ENCODE results near the gene SMC4. TPM values are rescaled to one million over a fixed set of nuclear protein-coding genes. Genes with fewer than 3 reads are reported as not detected.

Gene SMC4
- total and polyA plus RNA-seq, 4 donors, result 29.1 to 56.6 (median 44.2) TPM

DNA sequence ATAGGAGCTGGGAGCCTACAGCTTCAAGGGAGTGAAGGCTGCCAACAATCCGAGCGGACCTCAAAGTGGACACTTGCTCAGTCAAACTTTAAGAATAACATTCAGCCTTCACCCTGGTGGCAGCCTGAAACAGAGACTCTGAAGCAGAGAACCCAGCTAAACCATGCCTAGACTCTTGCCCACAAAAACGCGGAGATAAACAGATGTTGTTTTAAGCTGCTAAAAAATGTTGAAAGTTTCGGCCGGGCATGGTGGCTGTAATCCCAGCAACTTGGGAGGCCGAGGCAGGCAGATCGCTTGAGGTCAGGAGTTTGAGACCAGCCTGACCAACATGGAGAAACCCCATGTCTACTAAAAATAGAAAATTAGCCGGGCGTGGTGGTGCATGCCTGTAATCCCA, 79.9 kb downstream of the SMC4 start:
- 97% methylated on average over 10 of the region's 10 CpGs for WGBS (ENCODE audit: insufficient coverage)

GRCh38 chr3:160480931-160481330, 81.5 kb downstream of the SMC4 start:
- no peaks in the 10 kb centered on the region for H3K4me1 ChIP-seq (ENCODE audit: control insufficient read depth, insufficient read depth, low read length)
- 100% methylated on average over 2 of the region's 5 CpGs for WGBS (ENCODE audit: insufficient coverage)
- DNase-seq (ENCODE audit: low read depth in 4 of 6, low spot score in 6 of 6), result no peak

More for the DNA sequence above, 79.9 kb downstream of the SMC4 start:
- no peaks in the 10 kb centered on the region for H3K9me3 ChIP-seq (ENCODE audit: control insufficient read depth, insufficient read depth, low read length)
- DNase-seq (ENCODE audit: low read depth in 4 of 6, low spot score in 6 of 6), result no peak
- no peaks in the 10 kb centered on the region for H3K27me3 ChIP-seq (ENCODE audit: control insufficient read depth, insufficient read depth, low read length)
- H3K27ac ChIP-seq (ENCODE audit: low read depth, low read length), result no peak overlapping the region
- H3K4me1 ChIP-seq (ENCODE audit: control insufficient read depth, insufficient read depth, low read length), result no peaks in the 10 kb centered on the region
- H3K4me3 ChIP-seq (ENCODE audit: low read depth, low read length), result no peak overlapping the region
- no peaks in the 10 kb centered on the region for H3K36me3 ChIP-seq (ENCODE audit: control insufficient read depth, insufficient read depth, low read length)

GRCh38 chr3:160481856-160482255, 82.4 kb downstream of the SMC4 start:
- H3K27ac ChIP-seq (ENCODE audit: low read depth, low read length), result no peak overlapping the region

More at GRCh38 chr3:160480931-160481330, 81.5 kb downstream of the SMC4 start:
- Histone ChIP-seq H3K4me3 (ENCODE audit: low read depth, low read length) (no peak overlapping the region), H3K27ac (ENCODE audit: low read depth, low read length) (no peak overlapping the region), H3K27me3 (ENCODE audit: control insufficient read depth, insufficient read depth, low read length) (no peaks in the 10 kb centered on the region), H3K9me3 (ENCODE audit: control insufficient read depth, insufficient read depth, low read length) (no peaks in the 10 kb centered on the region), H3K36me3 (ENCODE audit: control insufficient read depth, insufficient read depth, low read length) (no peaks in the 10 kb centered on the region)

GRCh38 chr3:160482796-160483195, 83.3 kb downstream of the SMC4 start:
- no peak overlapping the region for H3K4me3 ChIP-seq (ENCODE audit: low read depth, low read length)
- no peak for DNase-seq (ENCODE audit: low read depth in 4 of 6, low spot score in 6 of 6)
- 67% methylated on average over 1 of the region's 3 CpGs for WGBS (ENCODE audit: insufficient coverage)
- H3K27ac ChIP-seq (ENCODE audit: low read depth, low read length), result no peak overlapping the region
- H3K4me1 ChIP-seq (ENCODE audit: control insufficient read depth, insufficient read depth, low read length), result no peaks in the 10 kb centered on the region
- no peaks in the 10 kb centered on the region for H3K36me3 ChIP-seq (ENCODE audit: control insufficient read depth, insufficient read depth, low read length)
- no peaks in the 10 kb centered on the region for H3K9me3 ChIP-seq (ENCODE audit: control insufficient read depth, insufficient read depth, low read length)
- no peaks in the 10 kb centered on the region for H3K27me3 ChIP-seq (ENCODE audit: control insufficient read depth, insufficient read depth, low read length)

More at GRCh38 chr3:160481856-160482255, 82.4 kb downstream of the SMC4 start:
- H3K9me3 ChIP-seq (ENCODE audit: control insufficient read depth, insufficient read depth, low read length), result no peaks in the 10 kb centered on the region
- H3K36me3 ChIP-seq (ENCODE audit: control insufficient read depth, insufficient read depth, low read length), result no peaks in the 10 kb centered on the region
- 87% methylated on average over 5 of the region's 6 CpGs for WGBS (ENCODE audit: insufficient coverage)
- no peak for DNase-seq (ENCODE audit: low read depth in 4 of 6, low spot score in 6 of 6)
- H3K4me3 ChIP-seq (ENCODE audit: low read depth, low read length), result no peak overlapping the region
- no peaks in the 10 kb centered on the region for H3K4me1 ChIP-seq (ENCODE audit: control insufficient read depth, insufficient read depth, low read length)
- H3K27me3 ChIP-seq (ENCODE audit: control insufficient read depth, insufficient read depth, low read length), result no peaks in the 10 kb centered on the region

Small RNA genes lying within 50 kb of the gene (small RNA-seq; reads per million reads assigned to genes)
- gene MIR15B (ENCODE audit: low replicate concordance) (131 reads per million, percentile 98 among the genes with 10 or more reads in this experiment), gene MIR16-2 (ENCODE audit: low replicate concordance) (24.0 reads per million, percentile 97 among the genes with 10 or more reads in this experiment), gene RNU7-136P (ENCODE audit: low replicate concordance) (not detected)

Other genes with a start within 250 kb of the SMC4 start
- 1 to 10 TPM in 1 of 2 donors, under 1 TPM in 1; 0.55 to 3.9 TPM for gene C3orf80, start 174.2 kb upstream of the SMC4 start, total RNA-seq
- gene C3orf80, start 174.2 kb upstream of the SMC4 start, polyA plus RNA-seq (ENCODE audit: insufficient read length in 2 of 2), result 1 to 10 TPM; 3.6 to 4.2 TPM
- gene IFT80, start 425 bp upstream of the SMC4 start, total RNA-seq, result 10 to 100 TPM; 50.4 to 71.4 TPM
- 10 to 100 TPM; 39.1 to 48.6 TPM for gene IFT80, start 425 bp upstream of the SMC4 start, polyA plus RNA-seq (ENCODE audit: insufficient read length in 2 of 2)
- 10 to 100 TPM in 1 of 2 donors, 1 to 10 TPM in 1; 8.4 to 19.0 TPM for gene TRIM59, start 50.1 kb downstream of the SMC4 start, total RNA-seq
- gene TRIM59, start 50.1 kb downstream of the SMC4 start, polyA plus RNA-seq (ENCODE audit: insufficient read length in 2 of 2), result 1 to 10 TPM; 6.9 to 7.0 TPM
- 10 to 100 TPM; 39.8 to 45.0 TPM for gene KPNA4, start 165.9 kb downstream of the SMC4 start, total RNA-seq
- 10 to 100 TPM; 57.7 to 82.5 TPM for gene KPNA4, start 165.9 kb downstream of the SMC4 start, polyA plus RNA-seq (ENCODE audit: insufficient read length in 2 of 2)